MCF 10A (cell line): Measurements from ENCODE around the gene ZSWIM8. TPM values are rescaled to one million over a fixed set of nuclear protein-coding genes. Genes with fewer than 3 reads are reported as not detected.
A peak's percentile ranks its signal among the peaks of the same experiment; 100 is the strongest.

Experiments
- BruUV-seq: library from RNA; stranded (reverse); fragments of 400-500 nt; replicated peaks from 2 replicates; lab custom pipeline; 2021; lab: Mats Ljungman, UMichigan
- CTCF ChIA-PET: fragments of 300-600 bp; sonication (Branson Sonifier 250); formaldehyde crosslinking; extraction: SDS; loops from one replicate; lab custom pipeline; 2021; ENCODE audit warnings: antibody characterized with exemption, inconsistent platforms; lab: Yijun Ruan, JAX
- POLR2A ChIA-PET: fragments of 300-600, 350-650 bp; sonication (Branson Sonifier 250); formaldehyde crosslinking; extraction: SDS; loops from one replicate; lab custom pipeline; 2020; ENCODE audit warnings: antibody characterized with exemption, inconsistent platforms; lab: Yijun Ruan, JAX
- DNase-seq: peaks from one replicate; pipeline ENCODE4 v3.0.0-alpha.2; 2018; ENCODE audit not compliant: unreplicated experiment
- H3K27ac Mint-ChIP-seq: one replicate; pipeline ENCODE4 v1.8.0; 2022; ENCODE audit warnings: mild to moderate bottlenecking, low read depth, mixed read lengths; ENCODE audit not compliant: unreplicated experiment
- H3K27me3 Mint-ChIP-seq: one replicate; pipeline ENCODE4 v1.8.0; 2022; ENCODE audit warnings: mixed read lengths; ENCODE audit not compliant: insufficient read depth, unreplicated experiment
- H3K36me3 Mint-ChIP-seq: one replicate; pipeline ENCODE4 v1.8.0; 2022; ENCODE audit warnings: mild to moderate bottlenecking, moderate library complexity, mixed read lengths; ENCODE audit not compliant: insufficient read depth, unreplicated experiment
- H3K4me1 Mint-ChIP-seq: one replicate; pipeline ENCODE4 v1.8.0; 2022; ENCODE audit warnings: mixed read lengths; ENCODE audit not compliant: insufficient read depth, unreplicated experiment
- H3K4me3 Mint-ChIP-seq: one replicate; pipeline ENCODE4 v1.8.0; 2022; ENCODE audit warnings: mild to moderate bottlenecking, moderate library complexity, mixed read lengths; ENCODE audit not compliant: unreplicated experiment
- H3K9me3 Mint-ChIP-seq: one replicate; pipeline ENCODE4 v1.8.0; 2022; ENCODE audit warnings: mixed read lengths; ENCODE audit not compliant: unreplicated experiment
- intact Hi-C: fragments of 100-400 bp; cut with micrococcal nuclease; formaldehyde crosslinking; loops from 2 replicates; pipeline ENCODE4 v1.14.1; 2022
- total RNA-seq: library from RNA; stranded (reverse); gene quantifications from 2 replicates; pipeline ENCODE4 v1.2.3, GENCODE V29; 2022
- TF ChIP-seq, protein P1 (sequence below): fragments of 200-600 bp; IDR thresholded peaks from one replicate; pipeline ENCODE4 v1.8.0; 2022; ENCODE audit warnings: antibody characterized with exemption, mild to moderate bottlenecking; ENCODE audit not compliant: unreplicated experiment

The ZSWIM8 gene
- total RNA-seq, 1 experiment from 2014 or later = 84.2 TPM

DNA sequence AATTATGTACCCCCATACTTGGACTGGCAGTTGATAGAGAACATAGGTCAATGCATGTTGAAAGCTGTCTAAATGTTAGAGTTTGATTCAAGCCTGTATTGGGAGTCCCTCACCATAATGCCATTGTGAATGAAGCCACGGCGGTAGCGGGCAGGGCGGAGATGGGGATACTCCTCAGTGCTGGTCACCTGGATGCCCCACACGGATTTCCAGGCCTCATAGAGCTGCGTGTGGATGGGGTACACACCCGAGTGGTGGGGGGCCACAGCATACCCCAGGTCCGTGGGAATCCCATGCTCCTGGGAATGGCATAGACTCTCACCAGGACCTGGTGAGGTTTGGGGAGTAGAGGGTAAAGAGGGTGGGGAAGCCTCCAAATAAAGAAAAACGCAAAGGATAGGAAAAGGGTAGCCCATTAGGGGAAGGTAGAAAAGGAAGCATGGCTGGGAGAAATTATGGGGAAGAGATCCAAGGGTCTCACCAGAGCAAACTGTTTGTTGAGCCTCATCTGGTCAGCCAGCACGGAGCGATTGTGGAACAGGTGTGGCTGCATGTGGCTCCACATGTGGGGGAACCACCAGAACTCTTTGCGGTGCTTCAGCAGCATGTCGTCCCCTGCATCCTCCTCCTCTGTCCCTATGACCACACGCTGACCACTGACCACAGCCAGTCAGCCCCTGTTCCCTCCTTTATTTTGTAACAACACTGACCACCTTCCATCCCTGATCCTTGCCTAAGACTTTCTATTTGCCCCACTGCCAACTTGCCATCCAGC, 21.0 kb downstream of the ZSWIM8 start:
- no TSS peak for BruUV-seq
- Mint-ChIP-seq H3K4me1 (peaks cover 11% of the 10 kb centered on the region), H3K4me3 (no peak overlapping the region), H3K9me3 (no peaks in the 10 kb centered on the region), H3K27me3 (no peaks in the 10 kb centered on the region), H3K27ac (peak overlapping the region; percentile 20), H3K36me3 (peaks cover 60% of the 10 kb centered on the region)
- POLR2A ChIA-PET = interaction anchor here (0.6 to 1.6 kb wide), 3 partner anchors 11 to 136 kb away, joined by 3 to 4 read pairs (median 3); no protein-coding TSS in a partner anchor
- no peak for DNase-seq
- CTCF ChIA-PET = no interaction called here
- TF ChIP-seq, protein P1, sequence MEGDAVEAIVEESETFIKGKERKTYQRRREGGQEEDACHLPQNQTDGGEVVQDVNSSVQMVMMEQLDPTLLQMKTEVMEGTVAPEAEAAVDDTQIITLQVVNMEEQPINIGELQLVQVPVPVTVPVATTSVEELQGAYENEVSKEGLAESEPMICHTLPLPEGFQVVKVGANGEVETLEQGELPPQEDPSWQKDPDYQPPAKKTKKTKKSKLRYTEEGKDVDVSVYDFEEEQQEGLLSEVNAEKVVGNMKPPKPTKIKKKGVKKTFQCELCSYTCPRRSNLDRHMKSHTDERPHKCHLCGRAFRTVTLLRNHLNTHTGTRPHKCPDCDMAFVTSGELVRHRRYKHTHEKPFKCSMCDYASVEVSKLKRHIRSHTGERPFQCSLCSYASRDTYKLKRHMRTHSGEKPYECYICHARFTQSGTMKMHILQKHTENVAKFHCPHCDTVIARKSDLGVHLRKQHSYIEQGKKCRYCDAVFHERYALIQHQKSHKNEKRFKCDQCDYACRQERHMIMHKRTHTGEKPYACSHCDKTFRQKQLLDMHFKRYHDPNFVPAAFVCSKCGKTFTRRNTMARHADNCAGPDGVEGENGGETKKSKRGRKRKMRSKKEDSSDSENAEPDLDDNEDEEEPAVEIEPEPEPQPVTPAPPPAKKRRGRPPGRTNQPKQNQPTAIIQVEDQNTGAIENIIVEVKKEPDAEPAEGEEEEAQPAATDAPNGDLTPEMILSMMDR = no peak
- intact Hi-C loops = no loop called here

DNA sequence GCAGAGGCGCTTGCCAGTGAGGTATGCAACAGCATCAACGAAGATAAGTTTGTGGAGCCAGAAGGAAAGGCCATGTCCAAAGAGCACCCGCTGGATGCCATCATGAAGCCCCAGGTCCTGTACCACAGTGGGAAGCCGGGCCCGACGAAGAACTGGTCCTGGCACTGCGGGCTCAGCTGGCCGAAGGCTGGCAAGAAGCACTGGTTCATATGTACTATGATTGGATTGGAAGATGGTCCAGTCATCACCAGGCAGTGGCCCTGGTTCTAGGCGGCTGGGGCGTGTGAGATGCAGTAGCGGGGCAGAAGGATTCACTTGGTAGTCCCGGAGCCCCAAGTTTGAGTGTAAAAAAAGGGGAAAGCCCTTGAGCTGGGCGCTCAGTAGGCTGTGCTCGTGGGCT, 22.1 kb downstream of the ZSWIM8 start:
- intact Hi-C loops = no loop called here
- Mint-ChIP-seq H3K9me3 (no peaks in the 10 kb centered on the region), H3K27ac (no peak overlapping the region), H3K36me3 (peaks cover 54% of the 10 kb centered on the region), H3K4me3 (no peak overlapping the region), H3K27me3 (no peaks in the 10 kb centered on the region), H3K4me1 (peaks cover 11% of the 10 kb centered on the region)
- POLR2A ChIA-PET = no interaction called here
- no TSS peak for BruUV-seq
- DNase-seq = no peak
- TF ChIP-seq, protein P1 = no peak
- CTCF ChIA-PET = interaction anchor here (1.1 kb wide), 1 partner anchor 41 kb away, joined by 3 read pairs; no protein-coding TSS in a partner anchor

DNA sequence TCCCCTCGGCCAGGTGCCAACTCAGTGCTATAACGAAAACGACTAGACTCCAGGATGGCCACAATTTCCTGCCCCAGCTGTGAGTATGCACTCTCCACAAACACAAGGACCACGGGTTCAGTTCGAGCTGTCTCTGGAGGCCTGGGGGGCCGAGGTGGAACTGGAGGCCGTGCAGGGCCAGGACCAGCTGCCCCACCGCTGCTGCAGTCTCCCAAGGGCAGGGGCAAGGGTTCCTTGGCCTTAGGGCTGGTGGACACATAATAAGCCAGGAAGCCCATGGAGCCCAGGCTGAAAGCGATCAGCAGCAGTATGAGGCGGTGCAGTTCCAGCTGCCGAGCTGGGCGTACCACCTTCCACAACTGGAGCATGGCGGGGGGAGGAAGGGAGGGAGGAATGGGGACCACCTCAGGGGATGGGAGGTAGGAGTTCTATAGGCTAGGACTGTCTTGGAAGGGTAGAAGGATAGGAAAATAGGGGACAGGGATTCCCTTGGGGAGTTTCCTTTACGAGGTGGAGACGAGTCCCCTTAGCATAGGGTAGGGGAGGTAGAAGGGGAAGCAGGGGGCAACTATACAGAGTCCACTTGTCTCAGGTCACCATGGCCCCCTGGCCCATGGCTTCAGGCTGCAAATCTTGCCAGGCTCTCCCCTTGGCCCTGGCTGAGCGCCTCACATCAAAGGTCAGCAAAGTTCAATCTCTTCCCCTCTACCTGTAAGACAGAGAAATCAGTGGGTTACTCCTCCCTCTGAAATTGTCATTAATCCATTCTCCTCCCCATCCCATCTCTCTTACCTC, 22.8 kb downstream of the ZSWIM8 start:
- peaks cover 11% of the 10 kb centered on the region for H3K4me1 Mint-ChIP-seq
- no peak overlapping the region for H3K4me3 Mint-ChIP-seq
- no peak for DNase-seq
- no peaks in the 10 kb centered on the region for H3K9me3 Mint-ChIP-seq
- TF ChIP-seq, protein P1 = no peak
- ChIA-PET CTCF (interaction anchor here (0.6 to 1.1 kb wide), 2 partner anchors 27 to 40 kb away, joined by 3 read pairs; no protein-coding TSS in a partner anchor), POLR2A (interaction anchor here (0.6 to 2.8 kb wide), 5 partner anchors 16 to 36 kb away, joined by 4 to 53 read pairs (median 14); partner anchors contain the start of genes CHCHD1 and ZSWIM8)
- intact Hi-C loops = no loop called here
- BruUV-seq = no TSS peak
- no peak overlapping the region for H3K27ac Mint-ChIP-seq
- no peaks in the 10 kb centered on the region for H3K27me3 Mint-ChIP-seq
- peaks cover 47% of the 10 kb centered on the region for H3K36me3 Mint-ChIP-seq
